Esophagus squamous epithelium (tissue), 5 donors: ENCODE results near the gene ANKRD13C. TPM values are rescaled to one million over a fixed set of nuclear protein-coding genes. Genes with fewer than 3 reads are reported as not detected.

ENCODE experiments used
- DNase-seq: peaks from one replicate; lab custom pipeline; 2025; lab: John Stamatoyannopoulos, UW
- H3K27ac ChIP-seq, 4 donors: fragments of 200-600 bp; sonication (generic); one replicate each; pipeline ENCODE4 v1.5.1; 2016 to 2019; ENCODE audit warnings: mild to moderate bottlenecking in 1 of 4
- H3K27me3 ChIP-seq, 4 donors: fragments of 200-600 bp; sonication (generic); 1 replicate in 3 of 4; 2 replicates in 1 of 4; pipeline versions ENCODE4 v1.5.1 to v1.6.0; 2017 to 2021; ENCODE audit warnings: antibody characterized with exemption in 1 of 4
- H3K36me3 ChIP-seq, 3 donors: fragments of 200-600 bp; sonication (generic); one replicate each; pipeline ENCODE4 v1.5.1; 2016 to 2019
- H3K4me1 ChIP-seq, 3 donors: fragments of 200-600 bp; sonication (generic); one replicate each; pipeline ENCODE4 v1.5.1; 2017 to 2019
- H3K4me3 ChIP-seq, 4 donors: fragments of 200-600 bp; sonication (generic); 1 replicate in 3 of 4; 2 replicates in 1 of 4; pipeline ENCODE4 v1.5.1; 2016 to 2019; ENCODE audit warnings: mild to moderate bottlenecking in 2 of 4, moderate library complexity in 1 of 4
- H3K9me3 ChIP-seq, 3 donors: fragments of 200-600 bp; sonication (generic); one replicate each; pipeline ENCODE4 v1.5.1; 2016 to 2019
- CTCF ChIP-seq, 6 experiments: fragments of 450-650 bp in 4 of 6; fragments of 200-600 bp in 2 of 6; sonication (generic) in 2 of 6; IDR thresholded peaks; one replicate each; pipeline ENCODE4 v1.5.1; 2016 to 2019; ENCODE audit warnings: antibody characterized with exemption in 6 of 6, mild to moderate bottlenecking in 4 of 6, moderate library complexity in 4 of 6
- POLR2A ChIP-seq, 4 donors: fragments of 450-650 bp; IDR thresholded peaks; one replicate each; pipeline ENCODE4 v1.6.1; 2017; ENCODE audit warnings: antibody characterized with exemption in 4 of 4, mild to moderate bottlenecking in 4 of 4, moderate library complexity in 3 of 4
- WGBS, 2 donors: methylation state at CpG; one replicate each; pipeline ENCODE4 v1.1.5; 2018; 5-methylcytosine and 5-hydroxymethylcytosine counted together
- intact Hi-C: fragments of 100-400 bp; cut with DNase I; formaldehyde crosslinking; loops from one replicate; pipeline ENCODE4 v1.15.0; 2022
- total RNA-seq, 4 donors: library from RNA; depleted of rRNA; stranded (reverse); fragments of >200 nt; gene quantifications; one replicate each; pipeline ENCODE4 v1.1.0, GENCODE V29; 2016
- donor health status: DM: yes; HTN: yes; CAD: no.

ANKRD13C gene
- total RNA-seq, 4 donors from 2014 or later: 17.2 to 23.3 (median 17.4) TPM

GRCh38 chr1:70396607-70397006 lies 42.1 kb upstream of the ANKRD13C start:
- Histone ChIP-seq H3K4me1 (no peaks in the 10 kb centered on the region), H3K27me3 (no peaks in the 10 kb centered on the region), H3K9me3 (no peaks in the 10 kb centered on the region), H3K36me3 (no peaks in the 10 kb centered on the region), H3K4me3 (no peak overlapping the region), H3K27ac (no peak overlapping the region)
- intact Hi-C loops: no loop called here
- TF ChIP-seq CTCF (IDR thresholded peaks at IDR 0.05): no peak
- TF ChIP-seq POLR2A (IDR thresholded peaks at IDR 0.05): no peak
- 28 to 55% methylated on average over 2 of the region's 2 CpGs for WGBS, 2 donors
- DNase-seq: no peak

DNA sequence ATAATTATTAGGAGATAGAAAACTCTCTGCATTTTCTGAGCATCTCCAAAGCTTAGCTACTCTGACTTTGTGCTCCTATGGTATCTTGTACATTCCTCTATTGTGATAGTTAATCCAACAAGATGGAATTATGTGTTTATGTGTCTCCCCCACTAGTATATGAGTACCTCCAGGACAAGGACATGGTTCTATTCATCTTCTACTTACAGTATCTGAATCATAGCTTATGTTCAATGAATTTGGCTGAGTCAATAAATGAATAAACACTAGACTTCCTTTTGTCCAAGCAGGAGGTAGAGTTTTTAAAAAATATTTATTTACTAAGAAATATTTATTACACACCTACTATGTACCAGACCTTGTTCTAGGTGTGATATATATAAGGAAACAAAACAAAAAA lies 38.1 kb upstream of the ANKRD13C start:
- intact Hi-C loops: no loop called here
- no peaks in the 10 kb centered on the region for H3K27me3 ChIP-seq
- H3K9me3 ChIP-seq: no peaks in the 10 kb centered on the region
- H3K27ac ChIP-seq: no peak overlapping the region
- no peak overlapping the region for H3K4me3 ChIP-seq
- TF ChIP-seq CTCF (IDR thresholded peaks at IDR 0.05) (no peak), POLR2A (IDR thresholded peaks at IDR 0.05) (no peak)
- no peaks in the 10 kb centered on the region for H3K36me3 ChIP-seq
- no peak for DNase-seq
- H3K4me1 ChIP-seq: no peaks in the 10 kb centered on the region

DNA sequence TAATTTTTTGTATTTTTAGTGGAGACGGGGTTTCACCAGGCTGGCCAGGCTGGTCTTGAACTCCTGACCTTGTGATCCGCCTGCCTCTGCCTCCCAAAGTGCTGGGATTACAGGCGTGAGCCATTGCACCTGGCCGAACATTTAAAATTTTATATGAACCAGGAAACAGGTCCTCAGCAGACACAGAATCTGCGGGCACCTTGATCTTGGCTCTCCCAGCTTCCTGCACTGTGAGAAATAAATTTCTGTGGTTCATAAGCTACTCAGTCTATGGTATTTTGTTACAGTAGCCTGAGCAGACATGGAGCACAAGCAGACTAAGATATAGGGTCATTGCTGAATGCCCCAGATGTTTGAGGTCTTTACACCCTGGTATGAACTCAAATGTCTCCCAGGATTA lies 33.0 kb upstream of the ANKRD13C start:
- 88 to 96% methylated on average over 4 to 5 of the region's 5 CpGs for WGBS, 2 donors
- Histone ChIP-seq H3K27me3 (no peaks in the 10 kb centered on the region), H3K4me1 (no peaks in the 10 kb centered on the region), H3K9me3 (no peaks in the 10 kb centered on the region), H3K36me3 (no peaks in the 10 kb centered on the region), H3K4me3 (no peak overlapping the region), H3K27ac (no peak overlapping the region)
- intact Hi-C loops: no loop called here
- DNase-seq: no peak
- TF ChIP-seq CTCF (IDR thresholded peaks at IDR 0.05) (no peak), POLR2A (IDR thresholded peaks at IDR 0.05) (no peak)

GRCh38 chr1:70386121-70386520 lies 31.6 kb upstream of the ANKRD13C start:
- no peaks in the 10 kb centered on the region for H3K9me3 ChIP-seq
- intact Hi-C loops: no loop called here
- H3K4me3 ChIP-seq: no peak overlapping the region
- 82 to 90% methylated on average over 2 of the region's 2 CpGs for WGBS, 2 donors
- no peak overlapping the region for H3K27ac ChIP-seq
- TF ChIP-seq CTCF (IDR thresholded peaks at IDR 0.05) (no peak), POLR2A (IDR thresholded peaks at IDR 0.05) (no peak)
- H3K27me3 ChIP-seq: no peaks in the 10 kb centered on the region
- no peaks in the 10 kb centered on the region for H3K4me1 ChIP-seq
- no peak for DNase-seq
- no peaks in the 10 kb centered on the region for H3K36me3 ChIP-seq

DNA sequence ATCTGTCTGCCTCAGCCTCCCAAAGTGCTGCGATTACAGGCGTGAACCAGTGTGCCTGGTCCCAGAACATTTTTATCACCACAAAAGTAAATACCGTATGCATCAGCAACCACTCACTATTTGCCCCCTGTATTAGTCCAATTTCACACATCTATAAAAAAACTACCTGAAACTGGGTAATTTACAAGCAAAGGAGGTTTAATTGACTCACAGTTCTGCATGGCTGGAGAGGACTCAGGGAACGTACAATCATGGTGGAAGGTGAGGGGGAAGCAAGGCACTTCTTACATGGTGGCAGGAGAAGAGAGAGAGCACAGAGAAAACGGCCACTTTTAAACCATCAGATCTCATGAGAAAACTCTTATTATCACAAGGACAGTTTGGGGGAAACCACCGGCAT lies 31.0 kb upstream of the ANKRD13C start:
- no peak for DNase-seq
- Histone ChIP-seq H3K36me3 (no peaks in the 10 kb centered on the region), H3K4me1 (no peaks in the 10 kb centered on the region), H3K27ac (no peak overlapping the region), H3K4me3 (no peak overlapping the region), H3K9me3 (no peaks in the 10 kb centered on the region), H3K27me3 (no peaks in the 10 kb centered on the region)
- no peak for TF ChIP-seq POLR2A (IDR thresholded peaks at IDR 0.05)
- TF ChIP-seq CTCF (IDR thresholded peaks at IDR 0.05): no peak
- WGBS, 2 donors: 68 to 88% methylated on average over 6 of the region's 6 CpGs
- intact Hi-C loops: no loop called here
